ENCODE measurements around the gene SLC25A12.

The SLC25A12 gene

DNA sequence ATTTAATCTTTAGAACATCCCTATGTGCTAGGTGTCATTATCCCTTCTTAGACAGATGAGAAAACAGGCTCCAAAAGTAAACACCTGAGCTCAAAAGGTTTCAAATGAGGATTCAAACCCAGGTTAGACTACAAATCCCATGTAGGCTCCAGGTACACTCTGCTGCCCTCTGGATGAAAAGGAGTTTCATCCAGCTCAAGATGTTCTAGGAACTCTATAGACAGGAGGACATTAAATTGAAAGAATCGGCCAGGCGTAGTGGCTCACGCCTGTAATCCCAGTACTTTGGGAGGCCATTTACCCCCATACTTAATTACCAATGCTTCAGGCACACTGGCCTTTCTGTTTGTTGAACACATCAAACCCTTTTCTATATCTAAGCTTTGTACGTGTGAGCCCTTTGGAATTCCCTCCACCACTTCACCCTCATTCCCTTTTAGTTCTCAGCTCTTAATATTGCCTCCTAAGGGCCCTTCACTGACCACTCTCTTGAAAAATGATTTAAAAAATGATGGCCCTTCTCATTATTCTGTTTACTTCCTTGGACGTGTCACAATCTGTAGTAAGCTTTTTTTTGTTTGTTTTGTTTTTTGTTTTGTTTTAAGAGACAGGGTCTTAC is 10.7 kb downstream of the SLC25A12 start:
- no peak for DNase-seq (ENCODE audit: low read depth in 2 of 2)

DNA sequence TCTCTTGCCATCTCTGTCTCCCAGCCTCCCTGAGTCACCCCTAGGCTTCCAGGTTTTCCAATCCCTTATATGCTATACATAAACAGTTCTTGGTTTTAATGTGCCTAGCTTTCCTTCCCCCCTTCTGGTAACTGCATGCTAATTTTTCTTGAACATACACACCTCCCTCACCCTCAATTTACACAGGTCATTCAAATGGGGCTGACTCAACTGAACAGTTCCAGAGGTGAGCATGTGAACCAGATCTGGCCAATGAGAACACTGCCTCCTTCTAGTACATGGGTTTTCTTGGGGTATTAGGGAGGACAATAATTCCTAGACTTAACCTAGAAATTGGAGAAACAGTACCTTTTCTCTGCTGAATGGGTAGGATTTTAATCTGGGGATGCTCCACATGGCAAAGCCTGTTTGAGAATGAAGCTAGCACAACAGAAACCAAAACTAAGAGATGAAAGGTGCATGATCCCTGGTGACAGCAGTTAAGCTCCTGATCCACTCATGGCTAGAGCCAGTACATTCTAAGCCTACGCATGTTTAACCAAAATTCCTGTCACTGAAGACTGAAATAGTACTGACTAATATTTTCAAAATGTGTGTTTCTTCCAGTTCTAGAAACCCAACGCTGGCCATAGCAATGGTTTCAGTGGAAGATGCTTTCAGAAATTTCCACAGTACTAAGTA is 11.8 kb downstream of the SLC25A12 start:
- DNase-seq (ENCODE audit: low read depth in 2 of 2) = no peak

DNA sequence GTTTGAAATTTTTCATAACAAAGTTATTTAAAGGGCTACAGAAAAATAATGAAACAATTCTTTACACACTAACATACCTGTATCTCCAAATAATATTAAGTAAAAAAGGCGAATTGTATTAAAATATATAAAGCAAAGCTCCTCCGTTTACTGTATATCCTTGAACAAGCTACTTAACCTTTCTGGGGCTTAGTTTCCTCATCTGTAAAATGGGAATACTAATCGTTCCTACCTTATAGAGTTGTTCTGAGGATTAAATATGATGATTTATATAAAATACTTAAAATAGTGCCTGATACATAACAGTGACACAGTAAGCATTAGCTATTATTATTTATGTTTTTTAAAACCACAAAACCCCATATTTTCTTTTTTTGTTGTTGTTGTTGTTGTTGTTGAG is 13.3 kb downstream of the SLC25A12 start:
- no peak for DNase-seq (ENCODE audit: low read depth in 2 of 2)

DNA sequence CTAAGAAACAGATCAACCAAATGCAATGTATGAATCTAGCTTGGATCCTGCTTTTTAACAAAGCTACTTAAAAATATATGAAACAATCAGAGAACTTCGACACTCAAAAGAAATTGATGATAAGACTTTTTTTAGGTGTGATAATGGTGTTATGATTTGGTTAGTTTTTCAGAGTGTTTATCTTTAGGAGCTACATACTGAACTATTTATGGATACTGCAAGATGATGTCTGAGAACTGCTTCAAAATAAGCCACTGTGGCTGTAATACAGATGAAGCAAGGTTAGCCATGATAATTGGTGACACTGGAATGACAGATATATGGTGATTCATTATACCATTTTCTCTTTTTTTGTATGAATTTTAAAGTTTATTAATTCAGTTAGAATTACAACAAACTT is 14.2 kb downstream of the SLC25A12 start:
- DNase-seq (ENCODE audit: low read depth in 2 of 2) = no peak

DNA sequence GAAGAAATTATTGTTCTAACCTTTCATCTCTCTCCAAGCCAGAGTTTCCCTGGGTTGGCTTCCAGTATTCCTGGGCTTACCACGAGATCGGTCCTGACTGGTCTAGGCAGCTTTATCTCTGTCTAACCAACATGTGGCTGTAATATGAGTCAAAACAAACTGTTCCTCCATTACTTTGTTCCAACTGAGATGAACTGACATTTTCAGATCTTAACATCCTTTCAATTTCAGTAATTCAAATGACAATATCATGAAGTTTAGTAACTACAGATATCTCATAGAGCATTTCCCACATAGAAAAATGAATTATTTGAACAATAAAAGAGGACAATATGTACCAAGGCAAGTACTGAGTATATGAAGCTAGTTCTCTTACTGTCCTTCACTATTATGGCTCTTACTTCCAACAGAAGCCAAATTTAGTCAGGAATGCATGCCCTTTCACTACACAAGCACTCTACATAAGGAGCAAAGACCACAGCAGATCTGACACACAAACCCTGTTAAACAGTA is 15.5 kb downstream of the SLC25A12 start:
- DNase-seq (ENCODE audit: low read depth in 2 of 2) = no peak

DNA sequence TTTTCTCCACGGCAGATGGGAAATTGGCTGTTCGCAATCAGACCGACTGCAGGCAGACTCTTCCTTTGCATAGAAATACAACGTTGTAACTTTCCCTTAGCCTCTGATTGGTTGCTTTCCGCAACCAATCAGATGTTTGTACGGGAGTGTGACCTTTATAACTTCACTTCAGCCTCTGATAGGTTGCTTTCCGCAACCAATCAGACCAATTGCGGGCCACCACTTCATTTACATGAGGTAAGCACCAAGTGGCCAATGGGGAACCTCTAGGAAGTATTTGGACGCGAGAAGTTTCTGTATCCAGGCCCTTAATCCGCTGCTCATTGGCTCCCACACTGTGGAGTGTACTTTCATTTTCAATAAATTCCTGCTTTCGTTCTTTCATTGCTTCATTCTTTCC is 19.1 kb downstream of the SLC25A12 start:
- DNase-seq (ENCODE audit: low read depth in 2 of 2) = no peak

DNA sequence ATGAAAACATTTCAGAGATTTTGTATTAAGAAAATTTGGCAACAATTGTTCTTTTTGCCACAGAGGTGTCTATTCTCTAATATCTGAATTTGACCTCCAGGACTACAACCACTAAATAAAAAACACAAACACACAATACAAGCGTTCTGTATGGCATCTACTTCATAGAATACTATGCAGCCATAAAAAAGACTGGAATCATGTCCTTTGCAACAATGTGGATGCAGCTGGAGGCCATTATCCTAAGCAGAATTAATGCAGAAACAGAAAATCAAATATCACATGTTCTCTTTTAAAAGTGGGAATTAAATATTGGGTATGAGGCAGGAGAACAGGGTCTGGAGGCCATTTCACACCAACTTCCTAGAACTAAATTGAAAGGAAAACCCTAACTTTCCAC is 19.5 kb downstream of the SLC25A12 start:
- no peak for DNase-seq (ENCODE audit: low read depth in 2 of 2)

DNA sequence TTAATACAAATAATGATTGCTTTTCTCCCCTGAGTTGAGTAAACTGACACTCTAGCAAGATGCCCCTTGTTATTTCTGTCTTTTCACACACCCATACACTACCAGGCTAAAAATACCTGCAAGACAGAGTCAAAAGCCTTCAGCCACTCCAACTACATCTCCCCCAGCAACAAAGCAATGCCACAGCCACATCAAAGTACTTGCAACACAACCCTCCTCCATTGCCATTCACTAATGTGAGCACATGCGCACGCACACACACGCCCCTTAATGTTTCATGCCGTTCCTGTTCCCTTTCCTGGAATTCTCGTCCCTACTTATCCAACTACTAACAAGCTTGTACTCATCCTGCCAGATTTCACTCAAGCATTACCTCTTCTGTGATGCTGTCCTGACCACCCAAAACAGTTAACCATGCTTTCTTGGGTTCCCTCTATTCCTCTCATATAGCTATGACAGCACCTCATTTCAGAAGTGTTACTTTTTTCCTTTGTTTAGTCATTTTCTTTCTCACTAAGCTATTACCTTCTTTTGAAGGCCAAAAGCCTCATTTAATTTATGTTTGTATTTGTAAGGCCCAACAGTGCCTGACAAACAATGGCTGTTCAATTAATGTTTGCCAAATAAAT is 29.6 kb downstream of the SLC25A12 start:
- no peak for DNase-seq (ENCODE audit: low read depth in 2 of 2)

DNA sequence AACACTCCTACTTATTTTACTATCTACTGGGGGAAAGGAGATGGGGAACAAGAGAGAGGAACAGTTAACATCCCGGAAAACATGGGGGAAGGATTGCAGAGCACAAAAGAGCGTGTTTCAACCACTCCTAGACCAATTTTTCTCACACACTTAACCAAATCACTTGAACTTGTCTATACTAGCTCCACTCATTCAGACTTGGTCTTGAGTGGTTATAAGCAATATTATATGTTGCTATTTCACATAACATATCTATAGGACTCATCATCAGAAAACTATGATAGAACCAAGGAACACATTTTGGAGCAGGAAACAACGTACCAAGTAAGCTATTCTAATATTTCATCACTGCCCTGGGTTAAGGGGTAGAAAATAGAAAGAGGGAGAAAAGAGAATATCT is 31.5 kb downstream of the SLC25A12 start:
- no peak for DNase-seq (ENCODE audit: low read depth in 2 of 2)

DNA sequence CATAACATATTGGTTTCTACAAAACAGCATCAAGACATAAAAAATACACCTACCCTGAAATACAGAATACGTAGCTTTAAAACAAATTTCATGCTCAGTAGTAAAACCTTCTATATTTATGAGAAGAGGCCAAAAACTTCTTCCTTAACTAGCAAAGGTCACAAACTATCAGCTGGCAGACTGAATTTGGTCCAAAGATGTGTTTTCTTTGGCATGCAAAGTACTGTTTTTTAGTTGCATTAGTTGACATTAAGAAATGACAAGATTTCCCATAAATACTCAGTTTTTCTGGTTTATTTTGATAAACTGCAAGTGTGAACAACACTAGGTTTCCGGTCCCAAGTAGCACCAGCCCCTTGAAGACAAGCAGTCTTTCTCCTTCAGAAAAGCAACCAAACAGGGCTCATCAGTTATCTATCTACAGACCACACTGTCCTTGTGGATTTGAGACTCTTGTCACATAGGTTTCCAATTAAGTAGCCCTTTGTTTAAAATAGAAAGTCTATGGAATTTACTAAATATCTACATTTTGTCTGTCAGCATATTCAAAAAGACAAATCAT is 35.6 kb downstream of the SLC25A12 start:
- DNase-seq (ENCODE audit: low read depth in 2 of 2) = no peak

DNA sequence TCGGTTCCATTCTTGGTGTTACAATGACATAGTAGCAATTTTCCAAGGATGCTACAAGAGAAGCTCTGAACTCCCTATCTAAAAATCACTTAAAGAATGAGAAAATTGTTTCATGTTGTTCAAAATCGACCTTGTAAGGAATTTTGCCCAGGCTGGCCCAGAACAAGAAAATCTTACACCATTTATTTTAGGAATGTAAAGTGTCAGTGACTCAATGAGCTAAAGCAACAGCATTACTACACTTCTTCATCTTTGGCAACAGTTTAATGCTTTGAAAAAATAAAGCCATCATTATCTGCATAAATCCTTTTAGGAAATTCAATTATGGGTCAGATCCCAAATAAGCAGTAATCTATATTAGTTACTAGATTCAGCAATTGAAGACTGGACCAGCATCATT is 38.6 kb downstream of the SLC25A12 start:
- no peak for DNase-seq (ENCODE audit: low read depth in 2 of 2)

DNA sequence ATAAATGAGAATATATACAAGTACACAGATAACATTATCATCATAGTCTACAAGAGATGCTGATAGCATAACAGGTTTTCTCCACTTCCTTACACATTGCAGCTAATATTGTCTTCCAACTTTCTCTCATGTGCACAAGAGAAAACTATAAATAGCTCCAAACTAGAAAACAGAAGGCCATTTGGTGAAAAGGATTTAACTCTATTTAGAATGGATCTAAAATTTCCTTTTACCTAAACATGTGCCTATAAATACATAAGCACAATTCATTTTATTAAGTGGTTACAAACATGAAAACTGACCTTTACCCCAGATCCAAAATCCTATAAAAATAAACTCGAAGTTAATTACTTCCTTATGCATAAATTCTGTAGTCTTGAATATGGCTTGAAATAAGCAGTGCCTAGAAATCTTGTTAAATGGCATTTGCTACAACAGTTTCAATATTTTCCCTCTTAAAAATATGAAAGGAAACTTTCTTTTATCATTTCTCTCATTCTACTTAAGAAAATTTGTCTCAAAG is 41.6 kb downstream of the SLC25A12 start:
- no peak for DNase-seq (ENCODE audit: low read depth in 2 of 2)

DNA sequence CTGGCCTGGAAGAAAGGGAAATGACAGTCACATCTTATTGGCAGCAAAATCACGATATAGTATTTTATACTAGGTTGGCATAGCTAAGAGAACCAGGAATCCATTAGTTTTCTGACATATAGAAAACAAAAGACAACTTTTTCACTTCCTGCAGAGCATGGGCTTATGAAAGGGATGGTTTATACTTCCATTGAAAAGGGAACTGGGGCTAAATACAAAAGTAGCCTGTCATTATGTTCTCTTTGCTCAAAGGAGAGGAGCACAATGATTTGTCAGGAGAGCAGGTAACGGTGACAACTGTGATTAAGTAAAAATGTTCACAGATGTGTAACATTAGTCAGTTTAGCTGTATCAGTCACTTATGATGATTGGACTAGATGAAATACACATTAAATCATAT is 46.4 kb downstream of the SLC25A12 start:
- DNase-seq (ENCODE audit: low read depth in 2 of 2) = no peak

DNA sequence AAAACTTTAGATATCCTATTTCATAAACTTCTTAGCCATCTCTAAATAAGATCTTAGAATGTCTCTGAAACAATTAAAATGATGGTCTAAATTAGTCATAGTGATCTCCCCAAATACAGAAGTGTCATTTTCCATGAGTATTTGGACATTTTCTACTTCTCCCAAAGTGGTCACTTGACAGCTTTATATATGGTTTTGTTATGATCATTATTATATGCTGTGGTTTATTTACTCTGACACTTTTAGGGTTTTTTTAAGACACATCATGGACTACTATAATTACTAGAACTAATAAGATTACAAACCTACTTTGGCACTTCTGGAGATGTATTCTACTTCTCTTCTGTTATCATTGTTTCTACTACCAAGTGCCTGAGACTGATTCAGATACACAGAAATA is 47.1 kb downstream of the SLC25A12 start:
- no peak for DNase-seq (ENCODE audit: low read depth in 2 of 2)

DNA sequence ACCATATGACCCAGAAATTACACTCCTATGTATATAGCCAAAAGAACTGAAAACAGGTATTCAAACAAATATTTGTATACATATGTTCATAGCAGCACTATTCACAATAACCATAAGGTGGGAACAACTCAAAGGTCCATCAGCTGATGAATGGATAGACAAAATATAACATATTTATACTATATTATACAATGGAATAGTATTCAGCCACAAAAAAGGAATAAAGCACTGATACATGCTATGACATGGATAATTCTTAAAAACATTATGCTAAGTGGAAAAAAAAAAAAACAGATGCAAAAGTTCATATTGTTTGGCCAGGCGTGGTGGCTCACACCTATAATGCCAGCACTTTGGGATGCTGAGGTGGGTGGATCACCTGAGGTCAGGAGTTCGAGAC is 52.0 kb downstream of the SLC25A12 start:
- no peak for DNase-seq (ENCODE audit: low read depth in 2 of 2)

DNA sequence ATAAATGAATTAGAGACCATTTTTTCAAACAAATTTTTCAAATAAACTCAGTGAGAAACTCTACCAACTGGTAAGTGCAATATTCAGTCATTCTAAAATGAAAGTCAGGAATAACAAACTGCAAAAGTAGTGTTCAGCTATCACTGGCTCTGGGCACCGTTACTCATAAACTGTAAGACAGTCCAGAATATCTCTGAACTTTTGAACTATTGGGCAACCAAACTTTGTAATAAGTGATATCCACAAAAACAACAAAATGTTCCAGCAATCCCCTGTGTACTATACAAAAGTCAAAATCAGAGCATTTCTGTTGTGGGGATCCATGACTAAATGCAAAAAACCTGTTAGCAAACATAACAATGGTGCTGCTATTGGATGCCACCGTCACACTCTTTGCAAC is 56.3 kb downstream of the SLC25A12 start:
- DNase-seq (ENCODE audit: low read depth in 2 of 2) = no peak

DNA sequence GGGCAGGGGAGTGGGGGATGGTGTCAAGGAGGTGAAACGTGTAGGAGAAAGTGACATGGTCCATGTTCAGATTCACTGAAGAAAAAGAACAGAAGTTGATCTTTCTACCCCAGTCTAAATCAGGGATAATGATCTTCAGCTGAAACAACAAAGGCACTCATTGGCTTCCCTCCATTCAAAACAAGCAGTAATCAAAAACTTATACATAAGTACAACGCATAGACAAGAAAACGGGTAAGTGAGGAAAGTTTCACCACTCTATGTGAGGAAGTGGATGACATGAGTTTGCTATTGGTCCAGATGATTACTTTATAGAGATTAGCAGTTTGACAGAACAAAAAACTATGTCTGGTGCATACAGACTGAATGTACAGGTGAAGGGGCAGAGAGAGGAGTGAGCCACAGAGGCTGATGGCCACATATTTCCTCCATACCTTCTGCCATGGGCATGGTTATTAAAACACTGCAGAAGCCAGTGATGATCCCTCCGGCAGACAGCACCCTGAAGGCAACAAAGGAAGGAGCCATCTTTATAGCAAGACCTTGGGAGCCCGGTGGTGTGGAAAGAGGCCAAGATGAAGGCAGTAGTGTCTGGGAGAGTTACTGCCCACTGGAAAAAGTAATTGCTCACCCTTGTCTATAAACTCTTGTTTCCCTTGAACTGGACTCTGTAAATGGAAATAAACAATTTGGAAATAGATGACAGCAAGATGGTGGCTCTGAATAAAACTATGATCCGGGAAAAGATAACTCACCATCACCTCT is 57.7 kb downstream of the SLC25A12 start:
- DNase-seq (ENCODE audit: low read depth in 2 of 2) = no peak

DNA sequence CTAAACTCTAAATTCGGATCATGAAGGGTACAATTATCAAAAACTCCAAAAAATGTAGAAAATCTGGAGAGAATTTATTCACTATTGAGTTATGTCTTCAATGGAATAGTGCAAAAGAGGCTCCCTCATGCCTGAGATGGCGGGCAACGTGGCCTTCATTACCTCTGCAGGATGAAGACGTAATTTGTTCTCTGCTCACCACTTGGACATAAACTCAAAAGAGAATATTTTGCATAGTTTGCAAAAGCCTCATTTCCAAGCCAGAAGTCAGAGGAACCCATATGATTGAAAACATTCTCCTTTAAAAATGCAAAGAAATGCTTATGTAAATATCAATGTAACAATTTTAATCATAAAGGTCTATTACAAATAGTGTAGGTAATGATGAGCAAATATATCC is 58.7 kb downstream of the SLC25A12 start:
- no peak for DNase-seq (ENCODE audit: low read depth in 2 of 2)

DNA sequence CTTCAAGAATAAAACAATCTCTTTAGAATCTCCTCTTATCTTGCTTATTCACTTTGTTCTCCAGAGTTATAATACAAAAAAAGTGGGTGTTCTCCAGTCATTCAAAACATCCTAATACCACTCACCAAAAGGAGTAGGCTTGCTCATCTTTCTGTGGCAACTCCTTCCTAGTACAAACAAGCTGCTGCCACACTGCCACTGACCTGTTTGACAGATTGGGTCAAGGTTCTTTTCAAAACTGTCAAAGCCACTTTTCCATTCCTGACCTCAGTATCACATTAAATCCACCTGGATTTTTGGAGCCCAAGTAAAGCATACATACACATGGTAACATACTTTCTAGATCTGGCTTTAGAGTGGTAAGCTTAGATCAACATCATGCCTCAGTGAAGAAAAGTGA is 59.8 kb downstream of the SLC25A12 start:
- DNase-seq (ENCODE audit: low read depth in 2 of 2) = no peak

DNA sequence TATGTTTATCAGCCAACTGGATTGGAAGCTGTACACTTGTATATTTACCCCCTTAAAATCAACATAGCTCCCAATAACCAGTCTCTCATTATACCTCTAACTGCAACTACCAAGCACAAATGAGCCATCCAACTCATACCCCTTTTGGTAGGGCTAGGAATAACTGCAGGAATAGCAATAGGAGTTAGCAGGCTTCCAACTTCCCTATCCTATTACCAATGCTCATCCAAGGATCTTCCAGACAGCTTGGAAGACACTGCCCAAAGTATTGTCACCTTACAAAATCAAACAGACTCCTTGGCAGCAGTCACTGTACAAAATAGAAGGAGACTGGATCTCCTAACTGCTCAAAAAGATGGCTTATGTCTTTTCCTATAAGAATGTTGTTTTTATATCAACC is 61.6 kb downstream of the SLC25A12 start:
- no peak for DNase-seq (ENCODE audit: low read depth in 2 of 2)

DNA sequence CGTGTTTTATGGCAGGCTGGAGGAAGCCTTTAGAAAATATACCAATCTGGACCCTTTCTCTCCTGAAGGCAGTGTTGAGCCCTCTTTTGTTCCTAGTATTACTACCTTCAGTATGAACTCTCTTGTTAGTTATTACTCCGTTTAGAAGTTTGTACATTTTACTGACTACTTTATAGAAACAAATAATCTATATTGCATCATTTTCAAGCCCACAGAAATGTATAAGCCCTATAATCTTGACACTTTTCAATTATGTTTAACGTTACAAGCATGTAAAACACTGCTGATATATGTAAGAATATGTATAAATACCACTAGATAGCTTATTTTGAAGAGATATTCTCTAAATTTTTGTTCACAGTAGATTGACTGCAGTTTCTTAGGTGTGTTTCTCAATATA is 64.0 kb downstream of the SLC25A12 start:
- DNase-seq (ENCODE audit: low read depth in 2 of 2) = no peak

DNA sequence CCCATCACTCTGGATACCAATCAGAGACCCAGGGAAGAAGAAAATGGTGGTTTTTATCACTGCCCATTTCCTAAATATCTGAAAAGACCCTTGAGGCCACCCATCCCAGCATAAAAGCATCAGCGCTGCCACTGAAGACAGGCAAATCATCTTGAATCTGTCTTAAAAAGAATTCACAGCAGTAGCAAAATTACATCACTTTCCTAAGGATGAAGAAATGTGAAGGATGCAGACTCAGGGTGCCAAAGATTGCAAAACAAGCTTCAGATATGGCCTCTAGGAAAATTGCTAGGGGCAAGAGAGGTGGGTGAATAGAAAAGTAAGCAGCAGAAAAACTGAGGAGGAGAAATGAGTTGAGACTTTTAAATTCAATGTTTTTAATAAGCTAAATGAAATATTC is 70.0 kb downstream of the SLC25A12 start:
- no peak for DNase-seq (ENCODE audit: low read depth in 2 of 2)

Measured in stimulated activated CD8-positive, alpha-beta memory T cell treated with anti-CD3 and anti-CD28 coated beads, Interleukin-7, amount 100 ng/mL, for 1 hour (primary cell).